Fibroblast of mammary gland (primary cell): Measurements from ENCODE around the gene NFATC2.

Experiments used
- DNase-seq: peaks from one replicate; pipeline ENCODE4 v3.0.0-alpha.2; 2010; ENCODE audit warnings: low read depth
- H3K4me3 ChIP-seq: 2 replicates; pipeline ENCODE4 v1.5.1; 2011; ENCODE audit warnings: low read depth, mild to moderate bottlenecking, low read length, moderate library complexity; ENCODE audit not compliant: control insufficient read depth
- TF ChIP-seq, protein P1 (sequence below): conservative IDR thresholded peaks from 2 replicates; pipeline ENCODE4 v1.5.1; 2011; ENCODE audit warnings: low read depth, low read length, inconsistent platforms; ENCODE audit not compliant: control insufficient read depth, insufficient read depth

The NFATC2 gene

DNA sequence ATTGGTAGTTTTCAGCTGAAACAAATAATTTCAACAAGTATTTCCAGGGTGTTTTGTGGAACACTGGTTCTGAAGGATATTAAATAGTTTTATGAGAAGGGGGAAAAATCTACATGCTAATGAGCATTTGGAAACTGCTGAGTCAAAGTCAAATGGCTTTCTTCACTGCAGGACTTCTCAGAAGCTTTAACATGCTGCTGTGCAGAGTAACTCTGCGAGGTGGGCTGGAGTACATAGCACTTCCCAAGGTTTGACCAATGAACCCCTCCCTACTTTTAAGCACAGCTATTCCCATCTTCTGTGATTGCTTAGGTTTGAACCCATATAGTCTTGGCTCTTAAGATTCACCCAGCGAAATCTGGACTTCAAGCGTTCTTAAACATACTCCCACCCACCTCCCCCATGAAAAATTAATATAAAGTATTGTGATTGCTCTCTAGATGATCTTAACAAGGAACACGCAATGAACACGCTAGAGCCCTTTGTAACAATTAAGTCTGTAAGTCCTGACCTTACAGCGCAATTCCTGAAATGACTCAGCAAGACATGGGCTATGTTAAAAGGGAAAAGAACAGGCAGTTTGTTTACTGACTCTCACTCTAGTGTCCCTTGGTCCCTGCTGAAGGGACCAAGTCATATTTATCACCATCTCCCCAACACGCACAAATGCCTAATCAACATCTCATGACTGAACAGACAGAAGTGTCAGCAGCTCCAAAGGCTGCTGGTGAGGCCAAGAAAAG, 105.2 kb downstream of the NFATC2 start:
- TF ChIP-seq, protein P1, sequence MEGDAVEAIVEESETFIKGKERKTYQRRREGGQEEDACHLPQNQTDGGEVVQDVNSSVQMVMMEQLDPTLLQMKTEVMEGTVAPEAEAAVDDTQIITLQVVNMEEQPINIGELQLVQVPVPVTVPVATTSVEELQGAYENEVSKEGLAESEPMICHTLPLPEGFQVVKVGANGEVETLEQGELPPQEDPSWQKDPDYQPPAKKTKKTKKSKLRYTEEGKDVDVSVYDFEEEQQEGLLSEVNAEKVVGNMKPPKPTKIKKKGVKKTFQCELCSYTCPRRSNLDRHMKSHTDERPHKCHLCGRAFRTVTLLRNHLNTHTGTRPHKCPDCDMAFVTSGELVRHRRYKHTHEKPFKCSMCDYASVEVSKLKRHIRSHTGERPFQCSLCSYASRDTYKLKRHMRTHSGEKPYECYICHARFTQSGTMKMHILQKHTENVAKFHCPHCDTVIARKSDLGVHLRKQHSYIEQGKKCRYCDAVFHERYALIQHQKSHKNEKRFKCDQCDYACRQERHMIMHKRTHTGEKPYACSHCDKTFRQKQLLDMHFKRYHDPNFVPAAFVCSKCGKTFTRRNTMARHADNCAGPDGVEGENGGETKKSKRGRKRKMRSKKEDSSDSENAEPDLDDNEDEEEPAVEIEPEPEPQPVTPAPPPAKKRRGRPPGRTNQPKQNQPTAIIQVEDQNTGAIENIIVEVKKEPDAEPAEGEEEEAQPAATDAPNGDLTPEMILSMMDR, result no peak
- no peak for DNase-seq

DNA sequence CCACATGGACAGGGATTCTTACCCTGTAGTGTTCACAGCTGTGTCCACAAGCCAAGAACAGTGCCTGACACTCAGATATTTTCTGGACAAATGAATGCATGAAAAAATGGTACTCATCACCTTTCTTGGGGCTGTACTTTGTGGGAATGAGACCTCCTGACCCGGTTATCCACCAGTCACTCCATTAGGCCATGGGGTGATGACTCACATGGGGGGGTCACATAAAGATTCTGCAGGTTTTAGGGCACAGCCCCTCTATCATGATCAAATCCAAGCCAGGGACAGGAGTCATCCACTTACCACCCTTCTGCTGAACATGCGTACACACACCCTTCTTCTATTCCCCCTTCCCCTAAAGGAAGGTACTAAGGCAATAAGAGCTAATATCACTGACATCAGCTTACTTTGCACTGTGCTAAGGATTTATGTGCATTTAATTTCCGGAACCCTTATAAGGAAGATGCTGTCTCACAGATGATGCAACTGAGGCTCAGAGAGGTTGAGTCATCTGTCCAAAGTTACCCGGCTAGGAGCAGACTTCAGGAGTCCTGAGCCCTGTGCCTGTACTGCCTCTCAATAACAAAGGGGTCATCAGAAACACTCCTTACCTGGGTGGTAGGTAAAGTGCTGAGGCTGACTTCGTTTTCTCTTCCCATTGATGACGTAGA, 107.8 kb downstream of the NFATC2 start:
- peak; percentile 92 for DNase-seq
- TF ChIP-seq, protein P1, result no peak
- H3K4me3 ChIP-seq, result no peak overlapping the region

More for the DNA sequence above, 105.2 kb downstream of the NFATC2 start:
- no peak overlapping the region for H3K4me3 ChIP-seq

DNA sequence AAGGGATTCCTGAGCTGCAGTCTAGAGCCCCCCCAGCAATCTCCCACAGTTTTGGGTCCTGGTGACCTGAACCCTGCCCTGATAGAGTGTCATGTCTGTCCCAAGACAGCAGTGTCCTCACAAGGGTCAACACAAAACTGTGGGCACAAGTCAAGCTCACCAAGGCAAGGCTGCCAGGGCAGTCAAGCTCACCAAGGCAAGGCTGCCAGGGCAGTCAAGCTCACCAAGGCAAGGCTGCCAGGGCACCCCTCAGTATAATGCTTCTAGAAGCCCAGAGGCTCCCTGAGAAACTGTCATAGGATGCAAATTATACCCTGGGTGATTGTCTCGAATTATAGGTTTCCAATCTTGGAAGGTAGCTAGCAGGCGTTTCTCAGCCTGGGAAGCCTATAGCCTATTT, 108.5 kb downstream of the NFATC2 start:
- no peak overlapping the region for H3K4me3 ChIP-seq
- TF ChIP-seq, protein P1, result no peak
- no peak for DNase-seq

- TF ChIP-seq, protein P1, result no peak
- no peak overlapping the region for H3K4me3 ChIP-seq
- no peak for DNase-seq
These were observed 109.6 kb downstream of the NFATC2 start for GRCh38 chr20:51432875-51433274.

- TF ChIP-seq, protein P1, result no peak
- H3K4me3 ChIP-seq, result no peak overlapping the region
- no peak for DNase-seq
These were observed 110.2 kb downstream of the NFATC2 start for GRCh38 chr20:51432251-51432784.

DNA sequence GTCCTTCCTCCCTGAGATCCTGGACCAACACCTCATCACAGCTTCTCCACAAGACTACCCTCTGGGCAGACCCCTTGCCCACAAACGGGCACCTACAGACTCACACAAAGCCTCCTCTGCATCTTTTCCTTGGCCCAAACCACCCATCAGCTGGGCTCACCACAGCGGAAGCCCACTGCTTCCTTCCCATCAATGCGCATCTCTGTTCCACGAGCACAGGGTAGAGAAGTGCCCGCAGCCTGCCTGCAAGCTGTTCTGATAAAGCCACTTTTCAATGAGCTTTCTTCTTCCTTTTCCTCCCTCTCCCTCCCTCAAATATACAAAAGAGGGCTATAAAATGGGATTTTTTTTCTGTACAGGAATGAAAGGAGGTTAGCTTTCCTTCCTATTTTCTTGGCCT, 111.2 kb downstream of the NFATC2 start:
- H3K4me3 ChIP-seq, result no peak overlapping the region
- DNase-seq, result no peak
- TF ChIP-seq, protein P1, result no peak
